ENCODE measurements around the gene TTLL10. TPM values are rescaled to one million over a fixed set of nuclear protein-coding genes. Genes with fewer than 3 reads are reported as not detected.
A peak's percentile ranks its signal among the peaks of the same experiment; 100 is the strongest.

TTLL10 gene
- total RNA-seq, 1 donor from 2014 or later: not detected

DNA sequence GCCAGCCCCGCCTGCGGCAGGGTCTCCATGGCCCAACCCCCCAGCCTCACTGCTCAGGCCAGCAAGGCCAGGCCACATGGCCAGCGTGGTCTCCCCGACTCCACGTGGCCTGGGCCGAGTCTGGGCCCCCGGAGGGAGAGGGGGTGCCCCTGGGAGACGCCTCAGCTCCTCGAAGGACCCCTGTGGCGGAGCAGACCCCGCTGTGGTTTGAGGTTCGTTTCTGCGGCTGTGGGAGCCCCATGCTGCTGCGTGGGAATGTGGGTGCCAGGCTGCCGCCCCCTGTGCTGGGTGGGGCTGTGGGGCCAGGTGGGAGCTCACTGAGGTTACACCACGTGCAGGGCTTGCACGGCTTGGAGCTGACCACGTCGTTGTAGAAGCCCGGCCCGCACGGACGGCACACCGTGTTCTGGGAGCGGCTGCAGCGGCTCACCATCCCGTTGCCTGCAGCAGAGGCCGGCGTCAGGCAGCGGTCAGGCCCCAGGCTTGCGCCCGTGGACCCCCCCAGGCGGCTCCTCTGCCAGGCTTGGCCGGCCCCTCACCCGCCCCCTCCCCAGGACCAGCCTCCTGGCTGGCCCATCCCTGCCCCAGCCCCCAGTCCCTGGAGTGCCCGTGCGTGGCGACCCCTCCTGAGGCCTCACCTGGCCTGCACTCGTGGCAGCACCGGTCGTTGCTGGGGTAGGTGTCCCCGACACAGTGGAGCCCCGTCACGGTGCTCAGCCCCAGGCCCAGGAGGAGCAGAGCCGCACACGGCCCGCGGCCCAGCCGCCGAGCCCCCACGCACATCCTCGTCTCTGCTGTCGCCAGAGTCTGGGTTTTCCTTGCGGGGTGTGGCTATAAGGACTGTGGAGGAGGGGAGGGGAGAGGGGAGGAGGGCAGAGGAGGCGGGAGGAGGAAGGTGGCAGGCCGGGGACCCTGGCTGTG lies 39.9 kb downstream of the TTLL10 start, which contains the start of gene TNFRSF4:
Gene TNFRSF4 (minus strand): TSS at position 809 of the 921 bp plus-strand sequence. CDS start 26 bp downstream, at position 783.
- no peaks in the 10 kb centered on the region for H3K4me1 Mint-ChIP-seq (ENCODE audit: unreplicated experiment)
- DNase-seq (ENCODE audit: low spot score): no peak
- H3K27ac Mint-ChIP-seq (ENCODE audit: unreplicated experiment): no peak within 1 kb of the TSS
- peaks cover 5% of the 10 kb centered on the region for H3K36me3 Mint-ChIP-seq (ENCODE audit: low read depth, unreplicated experiment)
- TF ChIP-seq CTCF (IDR thresholded peaks at IDR 0.05; ENCODE audit: unreplicated experiment): no peak
- H3K27me3 Mint-ChIP-seq (ENCODE audit: unreplicated experiment): peaks cover 9% of the 10 kb centered on the region
- H3K9me3 Mint-ChIP-seq (ENCODE audit: unreplicated experiment): no peaks in the 10 kb centered on the region
- H3K4me3 Mint-ChIP-seq (ENCODE audit: unreplicated experiment): no peak within 1 kb of the TSS

DNA sequence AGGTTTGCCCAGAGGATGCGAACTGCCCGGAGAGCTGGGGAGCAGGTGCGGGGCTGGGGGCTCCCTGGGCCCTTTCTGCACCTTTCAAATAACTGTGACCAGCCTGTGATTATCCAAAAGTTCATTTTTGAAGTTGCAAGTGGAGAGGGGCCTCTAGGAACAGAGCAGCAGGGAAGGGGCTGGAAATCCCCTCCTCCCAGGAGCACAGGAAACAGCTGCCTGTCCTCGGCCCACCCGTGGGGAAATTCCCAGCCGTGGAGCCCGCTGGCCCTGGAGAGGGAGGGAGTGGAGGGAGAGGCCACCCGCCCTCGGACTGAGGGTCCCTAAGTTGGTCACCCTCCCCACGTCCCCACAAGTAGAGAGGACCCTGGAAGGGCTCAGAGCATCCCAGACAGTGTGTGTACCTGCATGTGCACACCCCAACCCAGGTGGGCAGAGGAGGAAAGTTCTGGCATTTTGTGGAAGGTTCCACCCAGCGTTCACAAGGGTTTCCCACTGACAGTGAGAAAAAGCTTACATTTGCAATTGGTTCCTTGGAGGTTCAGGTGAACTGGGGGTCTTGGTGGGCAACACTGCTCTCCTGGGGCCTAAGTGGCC lies 41.5 kb downstream of the TTLL10 start:
- no peak overlapping the region for H3K4me3 Mint-ChIP-seq (ENCODE audit: unreplicated experiment)
- no peaks in the 10 kb centered on the region for H3K9me3 Mint-ChIP-seq (ENCODE audit: unreplicated experiment)
- H3K36me3 Mint-ChIP-seq (ENCODE audit: low read depth, unreplicated experiment): peaks cover 5% of the 10 kb centered on the region
- TF ChIP-seq CTCF (IDR thresholded peaks at IDR 0.05; ENCODE audit: unreplicated experiment): no peak
- H3K4me1 Mint-ChIP-seq (ENCODE audit: unreplicated experiment): no peaks in the 10 kb centered on the region
- H3K27ac Mint-ChIP-seq (ENCODE audit: unreplicated experiment): no peak overlapping the region
- peaks cover 8% of the 10 kb centered on the region for H3K27me3 Mint-ChIP-seq (ENCODE audit: unreplicated experiment)
- DNase-seq (ENCODE audit: low spot score): no peak

- H3K36me3 Mint-ChIP-seq (ENCODE audit: low read depth, unreplicated experiment): peaks cover 5% of the 10 kb centered on the region
- no peaks in the 10 kb centered on the region for H3K4me1 Mint-ChIP-seq (ENCODE audit: unreplicated experiment)
- DNase-seq (ENCODE audit: low spot score): no peak
- H3K4me3 Mint-ChIP-seq (ENCODE audit: unreplicated experiment): no peak overlapping the region
- TF ChIP-seq CTCF (IDR thresholded peaks at IDR 0.05; ENCODE audit: unreplicated experiment): no peak
- H3K27ac Mint-ChIP-seq (ENCODE audit: unreplicated experiment): no peak overlapping the region
- no peaks in the 10 kb centered on the region for H3K9me3 Mint-ChIP-seq (ENCODE audit: unreplicated experiment)
- peaks cover 10% of the 10 kb centered on the region for H3K27me3 Mint-ChIP-seq (ENCODE audit: unreplicated experiment)
Measured at GRCh38 chr1:1215881-1216605, 42.4 kb downstream of the TTLL10 start.

GRCh38 chr1:1216770-1217620 lies 43.3 kb downstream of the TTLL10 start:
- Mint-ChIP-seq H3K4me1 (ENCODE audit: unreplicated experiment) (no peaks in the 10 kb centered on the region), H3K4me3 (ENCODE audit: unreplicated experiment) (peak overlapping the region; percentile 71), H3K27me3 (ENCODE audit: unreplicated experiment) (peaks cover 6% of the 10 kb centered on the region), H3K9me3 (ENCODE audit: unreplicated experiment) (no peaks in the 10 kb centered on the region), H3K27ac (ENCODE audit: unreplicated experiment) (peak overlapping the region; percentile 80), H3K36me3 (ENCODE audit: low read depth, unreplicated experiment) (peaks cover 8% of the 10 kb centered on the region)
- no peak for DNase-seq (ENCODE audit: low spot score)
- no peak for TF ChIP-seq CTCF (IDR thresholded peaks at IDR 0.05; ENCODE audit: unreplicated experiment)

Measured in endothelial cell (in vitro differentiated cells).